K562 (cell line): ENCODE data around the gene SYK. TPM values are rescaled to one million over a fixed set of nuclear protein-coding genes. Genes with fewer than 3 reads are reported as not detected.

ENCODE experiments used
- ATAC-seq: fragments of 200-7000 bp; cut with Tn5 transposase; 3 replicates; pipeline ENCODE4 v1.9.1; 2020; ENCODE audit warnings: moderate library complexity
- BruUV-seq: library from RNA; stranded (reverse); fragments of 400-500 nt; replicated peaks from 2 replicates; lab custom pipeline; 2021; lab: Mats Ljungman, UMichigan
- CTCF ChIA-PET: fragments of 300-600 bp; formaldehyde crosslinking; extraction: SDS; loops from one replicate; lab custom pipeline; 2021; ENCODE audit warnings: low intra/inter-chr PET ratio; lab: Yijun Ruan, JAX
- POLR2A ChIA-PET: fragments of 300-600, 350-650 bp; sonication (Branson Sonifier 250); formaldehyde crosslinking; extraction: SDS; loops from one replicate; lab custom pipeline; 2021; ENCODE audit warnings: antibody characterized with exemption, inconsistent platforms; lab: Yijun Ruan, JAX
- DNase-seq, 4 experiments: peaks; one replicate each; pipeline versions ENCODE4 v3.0.0 to v3.0.0-alpha.2; 2011 to 2018; ENCODE audit warnings: low spot score in 3 of 4, mixed read lengths in 3 of 4; ENCODE audit errors: extremely low read depth in 1 of 4
- FAIRE-seq: peaks from 2 replicates; lab custom pipeline; 2011; peaks lifted over from hg19 to GRCh38; lab: Jason Lieb, UNC
- H2AFZ ChIP-seq: 2 replicates; pipeline ENCODE4 v1.6.0; 2011; ENCODE audit warnings: low read depth, low read length, control low read depth, inconsistent platforms
- H3K27ac ChIP-seq: fragments of 200-600 bp; 3 replicates; pipeline ENCODE4 v1.8.0; 2011; ENCODE audit warnings: low read depth, mild to moderate bottlenecking, control low read depth, inconsistent platforms, low read length, moderate library complexity, mixed read lengths; ENCODE audit errors: extremely low read depth
- H3K27me3 ChIP-seq, 2 experiments: fragments of 300-600 bp in 1 of 2; 2 replicates in 1 of 2; 3 replicates in 1 of 2; pipeline versions ENCODE4 v1.6.0 to v1.8.0; 2011; ENCODE audit warnings: inconsistent platforms in 2 of 2, low read length in 2 of 2, mild to moderate bottlenecking in 1 of 2, mixed read lengths in 1 of 2, moderate library complexity in 1 of 2; ENCODE audit not compliant: control insufficient read depth in 2 of 2, insufficient read depth in 2 of 2
- H3K36me3 ChIP-seq: fragments of 300-600 bp; 3 replicates; pipeline ENCODE4 v1.8.0; 2011; ENCODE audit warnings: mild to moderate bottlenecking, low read length, inconsistent platforms; ENCODE audit not compliant: control insufficient read depth, insufficient read depth
- H3K4me1 ChIP-seq, 2 experiments: fragments of 200-600 bp in 1 of 2; replicated peaks in 1 of 2; 2 replicates in 1 of 2; 3 replicates in 1 of 2; pipeline versions ENCODE4 v1.5.1 to v1.8.0; 2011; ENCODE audit warnings: inconsistent platforms in 2 of 2, low read length in 2 of 2, mild to moderate bottlenecking in 1 of 2, mixed read lengths in 1 of 2, moderate library complexity in 1 of 2; ENCODE audit not compliant: control insufficient read depth in 2 of 2, insufficient read depth in 2 of 2
- H3K4me2 ChIP-seq: 2 replicates; pipeline ENCODE4 v1.6.1; 2011; ENCODE audit warnings: low read length, control low read depth, inconsistent platforms, mixed read lengths; ENCODE audit not compliant: insufficient read depth
- H3K4me3 ChIP-seq: fragments of 200-600 bp; sonication (generic), shearing (Covaris generic); 2 replicates; pipeline ENCODE4 v1.5.1; 2016; ENCODE audit warnings: control low read depth, inconsistent platforms
- H3K79me2 ChIP-seq: fragments of 200-600 bp; 3 replicates; pipeline ENCODE4 v1.8.0; 2011; ENCODE audit warnings: low read length, inconsistent platforms; ENCODE audit not compliant: control insufficient read depth, insufficient read depth
- H3K9ac ChIP-seq, 2 experiments: 2 replicates each; pipeline versions ENCODE4 v1.6.0 to v1.6.1; 2011; ENCODE audit warnings: low read depth in 2 of 2, low read length in 2 of 2, control low read depth in 1 of 2, inconsistent platforms in 1 of 2, mild to moderate bottlenecking in 1 of 2, mixed read lengths in 1 of 2; ENCODE audit not compliant: insufficient read depth in 1 of 2
- H3K9me1 ChIP-seq: one replicate; pipeline ENCODE4 v1.6.0; 2011; ENCODE audit warnings: inconsistent platforms, mild to moderate bottlenecking, low read length, moderate library complexity; ENCODE audit not compliant: control insufficient read depth, insufficient read depth
- H3K9me3 ChIP-seq: replicated peaks from 2 replicates; pipeline ENCODE4 v1.5.1; 2011; ENCODE audit warnings: low read depth, low read length, inconsistent platforms; ENCODE audit not compliant: control insufficient read depth, insufficient read depth
- H4K20me1 ChIP-seq: replicated peaks from 2 replicates; pipeline ENCODE4 v1.6.1; 2011; ENCODE audit warnings: low read length, inconsistent platforms, mixed read lengths; ENCODE audit not compliant: control insufficient read depth, insufficient read depth
- ARID2 ChIP-seq: fragments of 450-650 bp; IDR thresholded peaks from 2 replicates; pipeline ENCODE4 v1.6.1; 2017; ENCODE audit warnings: antibody characterized with exemption, mild to moderate bottlenecking
- ATF7 ChIP-seq: fragments of 450-650 bp; IDR thresholded peaks from 2 replicates; pipeline ENCODE4 v1.7.1; 2014; ENCODE audit warnings: mild to moderate bottlenecking, moderate library complexity
- CREB3L1 ChIP-seq: fragments of 450-650 bp; IDR thresholded peaks from 2 replicates; pipeline ENCODE4 v1.6.1; 2014; ENCODE audit warnings: low read depth, mild to moderate bottlenecking, moderate library complexity, borderline replicate concordance
- NR2F6 ChIP-seq: fragments of 450-650 bp; formaldehyde crosslinking; IDR thresholded peaks from 2 replicates; pipeline ENCODE4 v1.4.0; 2020; ENCODE audit warnings: mild to moderate bottlenecking
- SIN3B ChIP-seq: fragments of 450-650 bp; IDR thresholded peaks from 2 replicates; pipeline ENCODE4 v1.6.1; 2017; ENCODE audit warnings: low read depth, mild to moderate bottlenecking, moderate library complexity
- TAL1 ChIP-seq: fragments of 450-650 bp; IDR thresholded peaks from 2 replicates; pipeline ENCODE4 v1.6.1; 2016; ENCODE audit warnings: mild to moderate bottlenecking
- ZBTB1 ChIP-seq: sonication (generic); formaldehyde crosslinking; IDR thresholded peaks from 2 replicates; pipeline ENCODE4 v1.8.1; 2023; ENCODE audit warnings: missing genetic modification reagents, low read depth, mild to moderate bottlenecking, borderline replicate concordance
- ZKSCAN1 ChIP-seq: fragments of 150-350 bp; IDR thresholded peaks from 2 replicates; pipeline ENCODE4 v1.6.1; 2016; ENCODE audit warnings: low read depth, low read length
- WGBS: fragments of 100-300 bp; shearing (Covaris generic); methylation state at CpG from one replicate; pipeline ENCODE4 v1.1.6; 2016; ENCODE audit warnings: low coverage, mixed read lengths; ENCODE audit not compliant: insufficient coverage; ENCODE audit errors: missing lambda C conversion rate; 5-methylcytosine and 5-hydroxymethylcytosine counted together
- in situ Hi-C: fragments of 300-500 bp; cut with MboI; formaldehyde crosslinking; loops from 4 replicates; pipeline ENCODE4 v1.15.0; 2018; ENCODE audit warnings: inconsistent platforms, mixed read lengths
- intact Hi-C: fragments of 100-400 bp; cut with micrococcal nuclease; formaldehyde crosslinking; loops from 2 replicates; pipeline ENCODE4 v1.14.2; 2022
- polyA plus RNA-seq, 8 experiments: library from polyadenylated mRNA; depleted of rRNA in 4 of 8; stranded (reverse) in 5 of 8; unstranded in 3 of 8; fragments of >200 nt; fragmentation: Nextera tagmentation in 2 of 8; fragmentation: Illumina TruSeq in 1 of 8; extraction: Ambion mirVana in 2 of 8; extraction: Trizol in 1 of 8; gene quantifications; 2 replicates each; pipeline versions ENCODE4 v1.2.1 to v1.2.3, GENCODE V29; 2011 to 2014; ENCODE audit warnings: inconsistent platforms in 1 of 8, missing spikeins in 1 of 8
- total RNA-seq, 7 experiments: library from RNA; depleted of rRNA in 6 of 7; stranded (reverse); fragments of >200 nt in 6 of 7; fragmentation: Illumina TruSeq in 2 of 7; extraction: Trizol in 2 of 7; gene quantifications; 2 replicates each; pipeline versions ENCODE4 v1.2.1 to v1.2.3, GENCODE V29; 2011 to 2021; ENCODE audit warnings: low replicate concordance in 1 of 7

SYK gene
- total and polyA plus RNA-seq, 9 of the 15 experiments (the other 6 are each of a cell fraction or from before 2014, with no cell fraction given): 3.9 to 32.7 (median 16.7) TPM

DNA sequence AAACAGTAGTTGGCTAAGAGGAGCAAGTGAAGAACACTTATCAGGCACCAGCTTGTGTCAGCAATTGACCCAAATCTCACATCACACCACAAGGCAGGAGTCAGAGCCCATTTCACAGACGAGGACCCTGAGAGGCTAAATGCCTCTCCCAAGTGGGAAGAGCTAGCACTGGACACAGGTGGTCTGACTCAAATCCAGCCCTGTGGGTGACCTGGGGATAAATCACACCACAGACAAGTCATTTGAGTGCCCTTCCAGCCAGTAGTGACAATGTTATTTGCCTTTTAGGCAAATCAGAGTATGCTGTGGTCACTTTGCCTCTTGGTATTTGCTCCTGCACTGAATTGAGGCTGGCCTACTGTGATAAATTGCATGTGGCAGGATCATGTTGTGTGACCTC lies 138.7 kb downstream of the SYK start:
- H3K36me3 ChIP-seq: no peaks in the 10 kb centered on the region
- no peaks in the 10 kb centered on the region for H3K79me2 ChIP-seq
- FAIRE-seq (no peak), DNase-seq (no peak), ATAC-seq (no peak)
- no peak overlapping the region for H3K4me2 ChIP-seq
- CTCF ChIA-PET: no interaction called here
- H3K4me3 ChIP-seq: no peak overlapping the region
- in situ Hi-C loops (no loop called here), intact Hi-C loops (no loop called here)
- H3K9ac ChIP-seq: no peak overlapping the region
- H3K27ac ChIP-seq: no peak overlapping the region
- POLR2A ChIA-PET: interaction anchor here (0.6 kb wide), 1 partner anchor 579 kb away, joined by 3 read pairs; no protein-coding TSS in a partner anchor
- no peaks in the 10 kb centered on the region for H4K20me1 ChIP-seq
- no peak overlapping the region for H2AFZ ChIP-seq
- H3K4me1 ChIP-seq: no peaks in the 10 kb centered on the region
- no peaks in the 10 kb centered on the region for H3K9me3 ChIP-seq
- H3K27me3 ChIP-seq: peaks cover 0 to 53% of the 10 kb centered on the region in 2 experiments; a peak in 2 of 5 replicates
- H3K9me1 ChIP-seq: no peaks in the 10 kb centered on the region
- no TSS peak for BruUV-seq
- TF ChIP-seq ZBTB1 (CRISPR knock-in tag) (no peak), SIN3B (no peak), ATF7 (no peak), ARID2 (no peak), CREB3L1 (no peak), TAL1 (no peak), ZKSCAN1 (no peak), NR2F6 (CRISPR knock-in tag) (no peak)
- WGBS: 0% methylated on average over 1 of the region's 1 CpG
